HuH-7.5 (cell line): ENCODE results near the gene BIK.
"Not testable (repeated sequence)": the region's sequence is repeated elsewhere in the genome, so short reads cannot be mapped to it uniquely, and the experiment has no call there.

ENCODE experiments used
- DNase-seq: peaks from one replicate; pipeline ENCODE4 v3.0.0; 2011; ENCODE audit warnings: low spot score

The BIK gene

GRCh38 chr22:43104950-43105349 is 5.6 kb upstream of the BIK start:
- DNase-seq = not testable (repeated sequence)

GRCh38 chr22:43106302-43106701 is 4.2 kb upstream of the BIK start:
- no peak for DNase-seq

- DNase-seq = no peak
Measured at GRCh38 chr22:43109511-43109910, 1.0 kb upstream of the BIK start.

- DNase-seq = no peak
Measured at GRCh38 chr22:43109921-43110443, 568 bp upstream of the BIK start.

- DNase-seq = no peak
Measured at GRCh38 chr22:43110927-43111623, 525 bp downstream of the BIK start.

GRCh38 chr22:43113526-43114251 is 3.1 kb downstream of the BIK start:
- DNase-seq = no peak

- DNase-seq = no peak
Measured at GRCh38 chr22:43114958-43115357, 4.4 kb downstream of the BIK start.

GRCh38 chr22:43116932-43117331 is 6.4 kb downstream of the BIK start:
- DNase-seq = no peak

GRCh38 chr22:43118024-43118849 is 7.7 kb downstream of the BIK start:
- no peak for DNase-seq

GRCh38 chr22:43118953-43119458 is 8.5 kb downstream of the BIK start:
- no peak for DNase-seq

- peak; percentile 84 for DNase-seq
Measured at GRCh38 chr22:43126501-43127165, 16.1 kb downstream of the BIK start.

- DNase-seq = no peak
Measured at GRCh38 chr22:43127166-43127908, 16.8 kb downstream of the BIK start.

GRCh38 chr22:43128116-43128515 is 17.6 kb downstream of the BIK start:
- no peak for DNase-seq

GRCh38 chr22:43128928-43129424 is 18.4 kb downstream of the BIK start:
- no peak for DNase-seq

GRCh38 chr22:43129426-43130425 is 19.2 kb downstream of the BIK start:
- no peak for DNase-seq

GRCh38 chr22:43131773-43132501 is 21.4 kb downstream of the BIK start:
- no peak for DNase-seq

GRCh38 chr22:43133401-43133800 is 22.9 kb downstream of the BIK start:
- no peak for DNase-seq

GRCh38 chr22:43134553-43134952 is 24.0 kb downstream of the BIK start:
- no peak for DNase-seq

GRCh38 chr22:43135565-43135964 is 25.0 kb downstream of the BIK start:
- DNase-seq = no peak
